ENCODE measurements around the gene PPP1R12B. TPM values are rescaled to one million over a fixed set of nuclear protein-coding genes. Genes with fewer than 3 reads are reported as not detected.
"Not testable (repeated sequence)": the region's sequence is repeated elsewhere in the genome, so short reads cannot be mapped to it uniquely, and the experiment has no call there.

Gene PPP1R12B
- total RNA-seq, 1 donor from 2014 or later: 31.2 TPM

GRCh38 chr1:202432338-202432737 is 83.8 kb downstream of the PPP1R12B start:
- not testable (repeated sequence) for DNase-seq (ENCODE audit: extremely low spot score, unreplicated experiment)

GRCh38 chr1:202433155-202434043 is 84.9 kb downstream of the PPP1R12B start:
- H3K4me3 Mint-ChIP-seq: no peak overlapping the region
- H3K27me3 Mint-ChIP-seq: no peaks in the 10 kb centered on the region
- TF ChIP-seq CTCF (conservative IDR thresholded peaks at IDR 0.05): no peak
- H3K4me1 Mint-ChIP-seq (ENCODE audit: unreplicated experiment): no peaks in the 10 kb centered on the region
- DNase-seq (ENCODE audit: extremely low spot score, unreplicated experiment): no peak
- no peak overlapping the region for H3K27ac Mint-ChIP-seq
- H3K36me3 Mint-ChIP-seq: peaks cover 24% of the 10 kb centered on the region
- no peaks in the 10 kb centered on the region for H3K9me3 Mint-ChIP-seq

More at GRCh38 chr1:202432338-202432737, 83.8 kb downstream of the PPP1R12B start:
- H3K27ac Mint-ChIP-seq; H3K4me3 Mint-ChIP-seq; H3K4me1 Mint-ChIP-seq (ENCODE audit: unreplicated experiment); H3K27me3 Mint-ChIP-seq; H3K9me3 Mint-ChIP-seq: not testable (repeated sequence)
- H3K36me3 Mint-ChIP-seq: peaks cover 24% of the 10 kb centered on the region

GRCh38 chr1:202434059-202434458 is 85.6 kb downstream of the PPP1R12B start:
- Mint-ChIP-seq H3K27me3 (no peaks in the 10 kb centered on the region), H3K9me3 (no peaks in the 10 kb centered on the region), H3K36me3 (peaks cover 24% of the 10 kb centered on the region), H3K27ac (no peak overlapping the region), H3K4me3 (no peak overlapping the region), H3K4me1 (ENCODE audit: unreplicated experiment) (no peaks in the 10 kb centered on the region)
- DNase-seq (ENCODE audit: extremely low spot score, unreplicated experiment): no peak
- TF ChIP-seq CTCF (conservative IDR thresholded peaks at IDR 0.05): no peak

GRCh38 chr1:202438393-202439174 is 90.1 kb downstream of the PPP1R12B start:
- Mint-ChIP-seq H3K4me3 (no peak overlapping the region), H3K27ac (no peak overlapping the region), H3K9me3 (no peaks in the 10 kb centered on the region), H3K27me3 (no peaks in the 10 kb centered on the region), H3K36me3 (peaks cover 38% of the 10 kb centered on the region), H3K4me1 (ENCODE audit: unreplicated experiment) (no peaks in the 10 kb centered on the region)
- no peak for TF ChIP-seq CTCF (conservative IDR thresholded peaks at IDR 0.05)
- DNase-seq (ENCODE audit: extremely low spot score, unreplicated experiment): no peak

- Mint-ChIP-seq H3K27me3 (no peaks in the 10 kb centered on the region), H3K36me3 (peaks cover 33% of the 10 kb centered on the region), H3K4me3 (no peak overlapping the region), H3K4me1 (ENCODE audit: unreplicated experiment) (no peaks in the 10 kb centered on the region), H3K27ac (no peak overlapping the region), H3K9me3 (no peaks in the 10 kb centered on the region)
- no peak for TF ChIP-seq CTCF (conservative IDR thresholded peaks at IDR 0.05)
- no peak for DNase-seq (ENCODE audit: extremely low spot score, unreplicated experiment)
Observed at GRCh38 chr1:202439308-202439707, 90.8 kb downstream of the PPP1R12B start.

GRCh38 chr1:202448140-202448539 is 99.6 kb downstream of the PPP1R12B start:
- H3K9me3 Mint-ChIP-seq; H3K27me3 Mint-ChIP-seq; H3K27ac Mint-ChIP-seq; H3K4me1 Mint-ChIP-seq (ENCODE audit: unreplicated experiment); H3K4me3 Mint-ChIP-seq; DNase-seq (ENCODE audit: extremely low spot score, unreplicated experiment): not testable (repeated sequence)
- H3K36me3 Mint-ChIP-seq: peaks cover 30% of the 10 kb centered on the region

- not testable (repeated sequence) for H3K27me3 Mint-ChIP-seq; H3K4me3 Mint-ChIP-seq; H3K9me3 Mint-ChIP-seq; H3K4me1 Mint-ChIP-seq (ENCODE audit: unreplicated experiment); DNase-seq (ENCODE audit: extremely low spot score, unreplicated experiment); H3K27ac Mint-ChIP-seq
- H3K36me3 Mint-ChIP-seq: peaks cover 34% of the 10 kb centered on the region
Observed at GRCh38 chr1:202451641-202452040, 103.1 kb downstream of the PPP1R12B start.
